KMS-11 (cell line): ENCODE results near the gene KPNA4.
"Not testable (repeated sequence)": the region's sequence is repeated elsewhere in the genome, so short reads cannot be mapped to it uniquely, and the experiment has no call there.

Source experiments
- H2AFZ ChIP-seq: fragments of 200-600 bp; sonication (generic); 2 replicates; pipeline ENCODE4 v1.6.1; 2016; ENCODE audit warnings: antibody characterized with exemption, mixed run types, low read depth
- H3K27ac ChIP-seq: fragments of 200-600 bp; sonication (generic); 2 replicates; pipeline ENCODE4 v1.6.1; 2016; ENCODE audit warnings: mild to moderate bottlenecking, mixed run types
- H3K27me3 ChIP-seq: fragments of 200-600 bp; sonication (generic); 2 replicates; pipeline ENCODE4 v1.6.1; 2017; ENCODE audit warnings: mild to moderate bottlenecking, low read depth, mixed run types, moderate library complexity; ENCODE audit not compliant: insufficient read depth
- H3K36me3 ChIP-seq: fragments of 200-600 bp; sonication (generic); 2 replicates; pipeline ENCODE4 v1.6.1; 2017; ENCODE audit warnings: mild to moderate bottlenecking, mixed run types; ENCODE audit not compliant: insufficient read depth
- H3K4me1 ChIP-seq: fragments of 200-600 bp; sonication (generic); 2 replicates; pipeline ENCODE4 v1.6.1; 2016; ENCODE audit warnings: mild to moderate bottlenecking, low read depth, mixed run types; ENCODE audit not compliant: poor library complexity, severe bottlenecking
- H3K4me2 ChIP-seq: fragments of 200-600 bp; sonication (generic); 2 replicates; pipeline ENCODE4 v1.7.0; 2016; ENCODE audit warnings: mild to moderate bottlenecking, mixed run types
- H3K4me3 ChIP-seq: fragments of 200-600 bp; sonication (generic); IDR thresholded peaks from 2 replicates; pipeline ENCODE4 v1.6.1; 2017; ENCODE audit warnings: low read depth, low read length, mixed read lengths; ENCODE audit not compliant: insufficient read depth
- H3K79me2 ChIP-seq: fragments of 200-600 bp; sonication (generic); 2 replicates; pipeline ENCODE4 v1.6.1; 2016; ENCODE audit warnings: low read depth, mixed run types; ENCODE audit not compliant: insufficient read depth
- H3K9ac ChIP-seq: fragments of 200-600 bp; sonication (generic); 2 replicates; pipeline ENCODE4 v1.6.1; 2016; ENCODE audit warnings: mild to moderate bottlenecking, mixed run types
- H4K20me1 ChIP-seq: fragments of 200-600 bp; sonication (generic); 2 replicates; pipeline ENCODE4 v1.6.1; 2016; ENCODE audit warnings: mild to moderate bottlenecking, mixed run types; ENCODE audit not compliant: insufficient read depth
- TF ChIP-seq, protein P1 (sequence below): fragments of 200-600 bp; sonication (generic); conservative IDR thresholded peaks from 2 replicates; pipeline ENCODE4 v1.6.1; 2017; ENCODE audit warnings: low read depth, mild to moderate bottlenecking, antibody characterized with exemption, low read length, moderate library complexity, mixed read lengths

KPNA4 gene

DNA sequence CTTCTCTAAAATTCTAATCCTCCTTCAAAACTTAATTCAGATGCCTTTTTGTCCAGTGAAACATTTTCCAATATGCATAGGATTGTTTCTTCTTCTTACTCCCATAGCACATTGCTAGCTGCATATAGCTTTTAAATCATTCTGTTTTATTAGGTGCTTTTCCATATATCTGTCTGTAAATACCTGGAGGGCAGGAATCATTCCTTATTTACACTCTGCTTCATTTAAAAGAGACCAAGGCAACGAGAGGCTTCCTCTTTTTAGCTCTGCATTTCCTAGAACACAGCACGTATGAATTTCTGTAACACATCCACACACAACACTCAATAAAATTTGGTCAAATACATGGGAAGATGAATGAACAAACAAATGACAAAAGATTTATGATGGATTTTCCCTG lies 43.5 kb upstream of the KPNA4 start:
- Histone ChIP-seq H3K27ac (no peak overlapping the region), H3K9ac (no peak overlapping the region), H3K36me3 (no peaks in the 10 kb centered on the region), H4K20me1 (no peaks in the 10 kb centered on the region), H2AFZ (no peak overlapping the region), H3K4me2 (no peak overlapping the region), H3K4me3 (no peak overlapping the region), H3K79me2 (no peaks in the 10 kb centered on the region), H3K4me1 (no peaks in the 10 kb centered on the region), H3K27me3 (no peaks in the 10 kb centered on the region)
- TF ChIP-seq, protein P1, sequence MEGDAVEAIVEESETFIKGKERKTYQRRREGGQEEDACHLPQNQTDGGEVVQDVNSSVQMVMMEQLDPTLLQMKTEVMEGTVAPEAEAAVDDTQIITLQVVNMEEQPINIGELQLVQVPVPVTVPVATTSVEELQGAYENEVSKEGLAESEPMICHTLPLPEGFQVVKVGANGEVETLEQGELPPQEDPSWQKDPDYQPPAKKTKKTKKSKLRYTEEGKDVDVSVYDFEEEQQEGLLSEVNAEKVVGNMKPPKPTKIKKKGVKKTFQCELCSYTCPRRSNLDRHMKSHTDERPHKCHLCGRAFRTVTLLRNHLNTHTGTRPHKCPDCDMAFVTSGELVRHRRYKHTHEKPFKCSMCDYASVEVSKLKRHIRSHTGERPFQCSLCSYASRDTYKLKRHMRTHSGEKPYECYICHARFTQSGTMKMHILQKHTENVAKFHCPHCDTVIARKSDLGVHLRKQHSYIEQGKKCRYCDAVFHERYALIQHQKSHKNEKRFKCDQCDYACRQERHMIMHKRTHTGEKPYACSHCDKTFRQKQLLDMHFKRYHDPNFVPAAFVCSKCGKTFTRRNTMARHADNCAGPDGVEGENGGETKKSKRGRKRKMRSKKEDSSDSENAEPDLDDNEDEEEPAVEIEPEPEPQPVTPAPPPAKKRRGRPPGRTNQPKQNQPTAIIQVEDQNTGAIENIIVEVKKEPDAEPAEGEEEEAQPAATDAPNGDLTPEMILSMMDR: no peak

DNA sequence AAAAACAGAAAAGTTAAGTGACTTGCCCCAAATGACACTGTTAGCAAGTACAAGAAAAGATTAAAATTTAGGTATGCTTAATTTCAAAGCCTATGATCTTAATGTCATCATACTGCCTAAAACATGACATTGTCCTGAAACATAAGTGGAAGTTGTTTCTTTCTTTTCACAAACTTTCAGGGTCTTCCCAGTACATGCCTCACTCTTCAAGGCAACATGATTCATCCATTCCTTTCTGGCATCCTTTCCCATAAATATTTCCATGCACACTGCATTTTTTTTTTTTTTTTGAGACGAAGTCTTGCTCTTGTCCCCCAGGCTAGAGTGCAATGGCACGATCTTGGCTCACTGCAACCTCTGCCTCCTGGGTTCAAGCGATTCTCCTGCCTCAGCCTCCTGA lies 42.5 kb upstream of the KPNA4 start:
- Histone ChIP-seq H3K4me1 (no peaks in the 10 kb centered on the region), H2AFZ (no peak overlapping the region), H3K4me3 (no peak overlapping the region), H3K79me2 (no peaks in the 10 kb centered on the region), H4K20me1 (no peaks in the 10 kb centered on the region), H3K4me2 (no peak overlapping the region), H3K9ac (no peak overlapping the region), H3K36me3 (no peaks in the 10 kb centered on the region), H3K27ac (no peak overlapping the region), H3K27me3 (no peaks in the 10 kb centered on the region)
- TF ChIP-seq, protein P1: no peak

DNA sequence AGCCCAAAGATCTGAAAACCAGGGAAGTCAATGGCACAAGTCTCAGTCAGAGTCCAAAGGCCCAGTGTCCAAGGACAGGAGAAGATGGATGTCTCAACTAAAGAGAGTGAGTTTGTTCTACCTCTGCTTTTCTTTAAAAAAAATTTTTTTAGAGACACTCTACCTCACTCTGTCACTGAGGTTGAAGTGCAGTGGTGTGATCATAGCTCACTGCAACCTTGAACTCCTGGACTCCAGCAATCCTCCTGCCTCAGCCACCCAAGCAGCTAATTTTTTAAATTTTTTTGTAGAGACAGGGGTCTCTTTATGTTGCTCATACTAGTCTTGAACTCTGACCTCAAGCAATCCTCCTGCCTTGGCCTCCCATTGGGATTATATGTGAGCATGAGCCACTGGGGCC lies 39.9 kb upstream of the KPNA4 start:
- H3K27me3 ChIP-seq: no peaks in the 10 kb centered on the region
- TF ChIP-seq, protein P1: no peak

DNA sequence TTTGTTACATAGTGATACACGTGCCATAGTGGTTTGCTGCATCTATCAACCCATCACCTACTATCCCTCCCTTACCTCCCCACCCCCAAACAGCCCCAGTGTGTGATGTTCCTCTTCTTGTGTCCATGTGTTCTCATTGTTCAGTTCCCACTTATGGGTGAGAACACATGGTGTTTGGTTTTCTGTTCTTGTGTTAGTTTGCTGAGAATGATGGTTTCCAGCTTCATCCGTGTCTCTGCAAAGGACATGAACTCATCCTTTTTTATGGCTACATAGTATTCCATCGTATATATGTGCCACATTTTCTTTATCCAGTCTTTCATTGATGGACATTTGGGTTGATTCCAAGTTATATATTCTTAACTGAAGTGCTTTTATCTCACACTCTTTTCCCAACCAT lies 38.5 kb upstream of the KPNA4 start:
- H3K27me3 ChIP-seq: not testable (repeated sequence)

More for the DNA sequence above, 39.9 kb upstream of the KPNA4 start:
- H3K27ac ChIP-seq: no peak overlapping the region
- no peak overlapping the region for H2AFZ ChIP-seq
- no peak overlapping the region for H3K9ac ChIP-seq
- no peaks in the 10 kb centered on the region for H3K79me2 ChIP-seq
- H4K20me1 ChIP-seq: no peaks in the 10 kb centered on the region
- no peaks in the 10 kb centered on the region for H3K36me3 ChIP-seq
- no peaks in the 10 kb centered on the region for H3K4me1 ChIP-seq
- no peak overlapping the region for H3K4me3 ChIP-seq
- H3K4me2 ChIP-seq: no peak overlapping the region

DNA sequence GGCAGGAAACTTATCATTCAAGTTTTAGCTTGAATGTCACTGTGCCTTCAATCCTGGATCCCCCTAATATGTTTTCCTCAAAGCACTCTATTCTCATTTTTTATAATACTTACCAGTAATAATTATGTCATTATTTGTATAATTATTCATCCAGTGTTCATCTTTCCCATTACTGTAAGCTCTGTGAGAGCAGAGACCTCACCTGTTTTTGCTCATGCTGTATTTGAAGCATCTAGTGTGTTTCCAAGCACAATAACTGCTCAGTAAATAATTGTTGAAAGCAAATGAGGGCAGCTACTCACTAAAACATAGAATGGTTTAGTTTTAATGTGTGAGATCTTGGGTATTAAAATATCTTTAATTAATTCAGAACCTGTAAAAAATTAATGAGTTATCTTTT lies 36.9 kb upstream of the KPNA4 start:
- TF ChIP-seq, protein P1: no peak
- no peak overlapping the region for H3K4me2 ChIP-seq
- no peaks in the 10 kb centered on the region for H3K36me3 ChIP-seq
- no peaks in the 10 kb centered on the region for H3K4me1 ChIP-seq
- H2AFZ ChIP-seq: no peak overlapping the region
- H3K79me2 ChIP-seq: no peaks in the 10 kb centered on the region
- no peak overlapping the region for H3K4me3 ChIP-seq
- H4K20me1 ChIP-seq: no peaks in the 10 kb centered on the region
- no peak overlapping the region for H3K9ac ChIP-seq
- no peaks in the 10 kb centered on the region for H3K27me3 ChIP-seq
- H3K27ac ChIP-seq: no peak overlapping the region

More for the DNA sequence above, 38.5 kb upstream of the KPNA4 start:
- not testable (repeated sequence) for H3K4me1 ChIP-seq, H2AFZ ChIP-seq, H3K4me3 ChIP-seq, H3K4me2 ChIP-seq, H3K9ac ChIP-seq, H4K20me1 ChIP-seq, H3K27ac ChIP-seq, H3K36me3 ChIP-seq, H3K79me2 ChIP-seq
